ENCODE results near the gene PABPN1.

DNA sequence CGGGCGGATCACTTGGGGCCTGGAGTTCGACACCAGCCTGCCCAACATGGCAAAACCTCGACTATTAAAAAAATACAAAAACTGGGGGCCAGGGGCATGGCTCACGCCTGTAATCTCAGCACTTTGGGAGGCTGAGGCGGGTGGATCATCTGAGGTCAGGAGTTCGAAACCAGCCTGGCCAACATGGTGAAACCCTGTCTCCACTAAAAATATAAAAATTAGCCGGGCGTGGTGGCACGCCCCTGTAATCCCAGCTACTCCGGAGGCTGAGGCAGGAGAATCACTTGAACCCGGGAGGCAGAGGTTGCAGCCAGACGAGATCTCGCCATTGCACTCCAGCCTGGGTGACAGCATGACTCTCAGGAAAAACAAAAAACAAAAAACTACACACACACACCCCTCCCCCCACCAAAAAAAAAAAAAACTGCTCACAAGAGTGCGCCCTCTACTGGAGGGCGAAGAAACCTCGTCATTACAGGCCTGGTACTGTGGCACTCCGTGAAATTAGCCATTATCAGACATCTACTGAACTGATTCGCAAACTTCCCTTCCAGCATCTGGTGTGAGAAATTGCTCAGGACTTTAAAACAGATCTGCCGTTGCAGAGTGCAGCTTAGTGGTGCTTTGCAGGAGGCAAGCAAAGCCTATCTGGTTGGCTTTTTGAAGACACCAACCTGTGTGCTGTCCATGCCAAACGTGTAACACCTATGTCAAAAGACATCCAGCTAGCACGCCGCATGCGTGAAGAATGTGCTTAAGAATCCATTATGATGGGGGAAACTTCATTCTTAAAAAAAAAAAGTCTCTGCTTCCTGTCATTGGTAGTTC is 26.3 kb upstream of the PABPN1 start:
- TF ChIP-seq CTCF (IDR thresholded peaks at IDR 0.05): peak; percentile 42 to 94 (median 69)
- no peak for TF ChIP-seq POLR2A (IDR thresholded peaks at IDR 0.05)

All from Peyer's patch (tissue), 4 donors.